GM21737 (cell line): ENCODE measurements around the gene SLC29A3.
"Not testable (repeated sequence)": the region's sequence is repeated elsewhere in the genome, so short reads cannot be mapped to it uniquely, and the experiment has no call there.

Experiments
- ATAC-seq: cut with Tn5 transposase; IDR thresholded peaks from one replicate; pipeline ENCODE4 v1.9.1; 2021; ENCODE audit warnings: mild to moderate bottlenecking, moderate library complexity; ENCODE audit not compliant: unreplicated experiment

Gene SLC29A3

DNA sequence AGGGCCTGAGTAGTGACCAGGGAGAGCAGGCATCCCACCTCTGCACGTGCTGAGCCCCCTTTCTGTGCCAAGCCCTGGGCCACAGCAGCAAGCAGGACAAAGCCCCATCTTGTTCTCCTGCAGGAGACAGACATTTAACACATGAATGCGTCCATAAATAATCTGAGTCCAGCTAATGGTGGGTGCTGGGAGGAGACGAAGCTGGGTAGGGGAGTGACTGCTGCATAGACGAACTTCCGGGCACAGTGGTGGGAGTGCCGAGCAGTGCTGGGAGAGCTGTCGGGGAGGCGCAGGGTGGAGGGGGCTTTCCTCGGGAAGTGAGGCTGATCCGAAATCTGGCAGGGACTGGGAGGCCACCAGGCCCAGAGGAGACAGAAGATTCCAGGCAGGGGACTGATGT, 35.2 kb upstream of the SLC29A3 start:
- no peak for ATAC-seq

DNA sequence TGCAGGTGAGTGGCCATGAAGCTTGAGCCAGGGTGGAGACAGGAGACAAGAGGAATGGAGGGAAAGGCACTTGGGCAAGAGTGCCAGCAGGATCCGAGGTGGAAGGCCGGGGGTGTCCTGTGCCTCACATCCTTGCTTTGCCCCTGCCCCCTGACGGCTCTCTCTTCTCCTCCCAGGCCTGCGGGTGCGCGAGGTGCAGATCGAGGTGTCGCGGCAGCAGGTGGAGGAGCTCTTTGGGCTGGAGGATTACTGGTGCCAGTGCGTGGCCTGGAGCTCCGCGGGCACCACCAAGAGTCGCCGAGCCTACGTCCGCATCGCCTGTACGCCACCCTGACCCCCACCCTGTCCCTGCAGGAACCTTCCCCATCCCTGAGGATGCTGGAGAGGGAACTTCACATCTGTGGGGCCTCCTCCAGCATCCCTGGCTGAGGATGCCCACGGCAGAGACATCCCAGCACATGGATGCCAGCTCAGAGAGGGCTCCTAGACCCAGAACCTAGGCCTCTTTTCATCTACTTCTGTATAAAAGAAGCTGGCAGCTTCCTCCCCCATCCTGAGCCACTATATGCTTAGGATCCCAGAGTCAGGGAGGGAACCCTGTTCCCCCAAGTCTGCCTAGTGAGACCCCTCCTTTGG, 34.4 kb upstream of the SLC29A3 start:
- no peak for ATAC-seq

DNA sequence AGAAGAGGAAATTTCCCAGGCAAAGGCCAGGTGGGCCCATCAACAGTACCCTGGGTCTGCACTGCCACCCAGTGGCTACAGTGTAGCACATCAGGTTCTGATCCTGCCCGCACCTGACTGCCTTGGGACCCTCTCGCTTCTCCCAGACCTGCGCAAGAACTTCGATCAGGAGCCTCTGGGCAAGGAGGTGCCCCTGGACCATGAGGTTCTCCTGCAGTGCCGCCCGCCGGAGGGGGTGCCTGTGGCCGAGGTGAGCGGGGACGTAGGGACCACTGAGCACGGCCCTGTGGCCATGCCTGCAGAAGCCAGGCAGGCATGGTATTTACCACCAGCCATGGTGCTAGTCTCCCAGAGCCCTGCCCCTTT, 33.9 kb upstream of the SLC29A3 start:
- ATAC-seq: no peak

DNA sequence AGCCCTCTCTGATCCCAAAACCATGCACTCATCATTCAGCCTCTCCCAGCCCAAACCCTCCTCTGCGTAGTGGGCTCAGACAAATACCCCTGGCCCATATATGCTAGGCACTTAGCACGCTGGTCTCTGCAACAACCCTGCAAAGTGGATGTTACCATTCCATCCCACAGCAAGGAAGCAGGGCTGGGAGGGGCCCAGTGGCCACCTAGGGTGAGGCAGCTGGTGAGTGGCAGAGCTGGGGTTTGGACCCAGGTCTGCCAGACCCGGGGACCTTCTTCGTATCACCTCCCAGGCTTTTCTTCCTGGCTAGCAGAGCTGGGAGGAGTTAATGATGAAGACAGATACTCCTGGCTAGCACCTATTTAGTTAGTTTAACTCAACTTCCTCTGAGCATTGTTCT, 33.1 kb upstream of the SLC29A3 start:
- ATAC-seq: no peak

DNA sequence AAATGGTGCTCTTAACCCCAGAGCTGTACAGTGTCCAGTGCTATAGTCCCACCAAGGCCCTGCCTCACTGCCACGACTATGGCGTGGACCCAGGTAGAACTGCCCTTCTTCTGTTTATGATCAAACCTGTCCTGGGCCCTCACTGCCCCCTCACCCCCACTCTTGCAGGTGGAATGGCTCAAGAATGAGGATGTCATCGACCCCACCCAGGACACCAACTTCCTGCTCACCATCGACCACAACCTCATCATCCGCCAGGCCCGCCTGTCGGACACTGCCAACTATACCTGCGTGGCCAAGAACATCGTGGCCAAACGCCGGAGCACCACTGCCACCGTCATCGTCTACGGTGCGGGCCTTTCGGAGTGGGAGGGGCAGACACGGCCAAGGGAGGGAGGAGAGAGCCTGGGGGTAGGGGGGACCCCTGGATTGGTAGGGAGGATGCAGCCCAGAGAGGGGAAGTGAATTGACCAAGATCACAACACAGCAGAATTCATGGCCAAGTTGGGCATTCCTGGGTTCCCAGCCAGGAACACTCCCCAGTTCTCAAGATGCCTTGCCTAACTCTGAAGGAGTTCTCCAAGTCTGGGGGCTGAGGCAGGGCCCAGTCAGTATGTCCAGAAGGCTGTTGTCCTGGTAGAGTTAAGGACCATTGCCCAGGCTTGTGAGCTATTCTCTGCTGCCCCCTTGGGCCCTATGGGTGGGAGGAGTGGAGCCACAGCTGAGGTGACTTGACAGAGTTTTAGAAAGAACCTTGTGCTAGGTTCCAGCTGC, 32.4 kb upstream of the SLC29A3 start:
- no peak for ATAC-seq

DNA sequence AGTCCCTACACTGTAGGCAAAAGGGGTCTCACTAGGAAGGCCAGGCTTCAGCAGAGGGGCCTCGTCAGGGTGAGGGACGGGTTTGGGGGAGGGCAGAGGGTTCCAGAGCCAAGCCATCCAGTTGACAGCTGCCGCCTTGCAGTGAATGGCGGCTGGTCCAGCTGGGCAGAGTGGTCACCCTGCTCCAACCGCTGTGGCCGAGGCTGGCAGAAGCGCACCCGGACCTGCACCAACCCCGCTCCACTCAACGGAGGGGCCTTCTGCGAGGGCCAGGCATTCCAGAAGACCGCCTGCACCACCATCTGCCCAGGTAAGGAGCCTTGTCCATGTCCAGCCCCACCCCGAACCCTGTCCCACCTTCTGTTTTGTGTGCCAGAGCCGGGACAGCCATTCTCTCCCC, 31.6 kb upstream of the SLC29A3 start:
- ATAC-seq: no peak

DNA sequence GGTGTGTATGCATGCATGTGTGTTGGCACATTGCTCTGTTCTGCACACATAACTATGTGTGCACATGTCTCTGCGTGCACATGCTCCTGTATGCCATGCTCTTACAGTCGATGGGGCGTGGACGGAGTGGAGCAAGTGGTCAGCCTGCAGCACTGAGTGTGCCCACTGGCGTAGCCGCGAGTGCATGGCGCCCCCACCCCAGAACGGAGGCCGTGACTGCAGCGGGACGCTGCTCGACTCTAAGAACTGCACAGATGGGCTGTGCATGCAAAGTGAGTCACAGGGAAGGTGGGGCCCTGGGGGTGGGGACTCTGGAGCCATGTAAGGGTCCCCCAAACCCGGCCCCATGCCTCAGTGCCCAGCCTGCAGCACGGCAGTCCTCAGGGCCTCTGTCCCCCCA, 30.6 kb upstream of the SLC29A3 start:
- ATAC-seq: no peak

DNA sequence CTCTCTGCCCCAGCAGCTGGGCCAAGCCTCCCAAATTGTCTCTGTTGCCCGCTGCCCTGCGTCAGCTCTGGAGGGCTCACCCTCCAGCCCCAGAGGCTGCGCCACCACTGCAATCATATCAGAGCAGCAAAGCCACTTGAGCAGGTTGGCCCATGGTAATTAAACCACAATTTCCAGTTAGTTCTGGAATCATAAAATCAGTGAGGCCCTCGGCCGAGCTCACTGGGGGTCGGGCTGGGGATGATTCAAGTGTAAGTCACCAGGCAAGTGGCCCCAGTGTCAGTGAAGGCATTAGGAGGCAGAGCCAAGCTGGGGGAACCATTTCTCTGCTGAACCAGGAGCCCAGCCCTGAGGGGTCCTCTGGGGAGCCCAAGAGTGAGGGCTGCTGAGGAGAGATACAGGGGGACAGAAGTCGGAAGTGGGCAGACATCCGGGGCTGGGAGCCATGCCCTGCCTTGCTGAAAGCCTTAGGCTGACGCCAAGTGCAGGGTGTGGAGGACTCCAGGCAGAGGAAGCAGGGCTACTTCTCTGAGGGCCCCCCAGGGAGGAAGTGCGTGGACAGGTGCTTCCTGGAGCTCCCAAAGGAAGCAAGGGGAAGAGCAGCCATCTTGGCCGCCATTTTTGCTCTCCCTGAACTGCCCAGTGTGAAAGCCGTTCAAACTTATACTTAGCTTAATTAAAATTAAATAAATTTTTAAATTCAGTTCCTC, 29.5 kb upstream of the SLC29A3 start:
- ATAC-seq: no peak

DNA sequence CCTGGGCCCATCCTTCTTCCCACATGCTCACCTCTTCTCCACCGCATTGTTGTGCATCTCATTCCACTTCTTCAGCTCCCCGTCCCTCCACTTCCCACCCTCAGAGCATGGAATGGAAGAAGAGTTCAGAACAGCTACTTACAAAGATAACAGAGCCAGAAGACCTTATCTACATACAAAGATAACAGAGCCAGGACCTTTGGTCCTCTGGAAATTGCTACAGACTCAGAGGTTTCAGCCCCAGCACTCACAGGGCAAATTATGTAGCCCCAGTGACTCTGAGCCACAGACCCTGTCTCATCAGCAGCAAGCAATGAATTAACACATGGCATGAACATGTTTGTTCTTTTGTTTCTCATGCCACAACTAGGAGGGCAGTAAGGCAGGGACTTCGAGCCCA, 28.7 kb upstream of the SLC29A3 start:
- ATAC-seq: no peak

DNA sequence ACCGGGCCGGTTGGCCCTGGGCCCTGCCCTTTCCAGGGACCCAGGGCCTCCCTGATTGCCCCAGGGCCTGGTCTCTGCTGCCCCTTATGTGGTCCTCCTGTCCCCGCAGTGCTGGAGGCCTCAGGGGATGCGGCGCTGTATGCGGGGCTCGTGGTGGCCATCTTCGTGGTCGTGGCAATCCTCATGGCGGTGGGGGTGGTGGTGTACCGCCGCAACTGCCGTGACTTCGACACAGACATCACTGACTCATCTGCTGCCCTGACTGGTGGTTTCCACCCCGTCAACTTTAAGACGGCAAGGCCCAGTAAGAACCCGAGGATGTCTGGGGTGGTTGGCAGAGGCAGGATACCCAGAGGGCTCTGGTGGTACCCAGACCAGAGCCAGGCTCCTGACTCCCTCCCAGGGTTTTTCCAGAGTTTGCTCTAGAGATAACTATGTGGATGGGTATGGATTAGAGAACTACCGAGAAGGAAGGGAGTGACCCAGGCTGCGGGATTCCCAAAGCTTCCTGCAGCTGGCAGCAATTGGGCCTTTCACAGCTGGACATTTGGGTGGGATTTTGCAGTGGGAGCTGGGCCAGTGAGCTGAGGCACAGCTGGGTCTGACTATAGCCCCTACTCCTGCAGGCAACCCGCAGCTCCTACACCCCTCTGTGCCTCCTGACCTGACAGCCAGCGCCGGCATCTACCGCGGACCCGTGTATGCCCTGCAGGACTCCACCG, 28.1 kb upstream of the SLC29A3 start:
- ATAC-seq: no peak

DNA sequence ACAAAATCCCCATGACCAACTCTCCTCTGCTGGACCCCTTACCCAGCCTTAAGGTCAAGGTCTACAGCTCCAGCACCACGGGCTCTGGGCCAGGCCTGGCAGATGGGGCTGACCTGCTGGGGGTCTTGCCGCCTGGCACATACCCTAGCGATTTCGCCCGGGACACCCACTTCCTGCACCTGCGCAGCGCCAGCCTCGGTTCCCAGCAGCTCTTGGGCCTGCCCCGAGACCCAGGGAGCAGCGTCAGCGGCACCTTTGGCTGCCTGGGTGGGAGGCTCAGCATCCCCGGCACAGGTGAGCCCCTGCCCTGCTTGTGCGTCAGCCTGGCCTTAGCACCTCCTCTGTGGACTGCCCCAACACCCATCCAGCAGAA, 27.5 kb upstream of the SLC29A3 start:
- no peak for ATAC-seq

DNA sequence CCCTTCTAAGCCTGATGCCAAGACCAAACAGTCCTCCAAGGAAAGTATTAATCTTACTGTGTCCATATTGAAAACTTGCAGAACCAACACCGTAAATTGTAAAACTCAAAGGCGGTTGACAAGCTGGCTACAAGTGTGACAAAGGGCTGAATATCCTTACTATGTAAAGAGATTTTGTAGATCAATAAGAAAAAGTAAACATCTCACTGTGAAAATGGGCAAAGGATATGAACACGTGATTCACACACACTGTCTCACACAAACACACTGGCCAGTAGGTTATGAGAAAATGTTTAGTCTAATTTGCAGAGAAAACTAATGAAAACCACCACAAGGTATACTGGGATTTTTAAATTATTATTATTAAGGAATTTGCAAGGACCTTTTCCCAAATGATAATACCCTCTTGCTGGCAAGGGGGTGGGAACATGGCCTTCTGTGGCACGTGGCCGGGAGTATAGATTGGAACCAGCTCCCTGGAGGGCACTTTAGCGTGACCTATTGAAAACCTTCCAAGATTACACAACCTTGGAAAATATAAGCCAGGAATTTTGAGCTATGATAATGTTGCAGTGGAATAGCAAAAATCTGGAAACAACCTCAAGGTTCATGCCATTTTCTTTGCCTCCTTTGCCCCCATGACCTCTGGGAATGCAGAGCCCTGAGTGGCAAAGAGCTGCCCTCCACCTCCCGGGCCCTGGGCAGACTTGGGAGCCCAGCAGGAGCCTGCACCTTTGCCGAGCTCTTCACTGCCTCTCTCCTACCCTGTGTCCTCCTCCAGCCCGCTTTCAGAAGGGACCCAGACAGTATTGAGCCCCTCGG, 26.2 kb upstream of the SLC29A3 start:
- ATAC-seq: no peak

DNA sequence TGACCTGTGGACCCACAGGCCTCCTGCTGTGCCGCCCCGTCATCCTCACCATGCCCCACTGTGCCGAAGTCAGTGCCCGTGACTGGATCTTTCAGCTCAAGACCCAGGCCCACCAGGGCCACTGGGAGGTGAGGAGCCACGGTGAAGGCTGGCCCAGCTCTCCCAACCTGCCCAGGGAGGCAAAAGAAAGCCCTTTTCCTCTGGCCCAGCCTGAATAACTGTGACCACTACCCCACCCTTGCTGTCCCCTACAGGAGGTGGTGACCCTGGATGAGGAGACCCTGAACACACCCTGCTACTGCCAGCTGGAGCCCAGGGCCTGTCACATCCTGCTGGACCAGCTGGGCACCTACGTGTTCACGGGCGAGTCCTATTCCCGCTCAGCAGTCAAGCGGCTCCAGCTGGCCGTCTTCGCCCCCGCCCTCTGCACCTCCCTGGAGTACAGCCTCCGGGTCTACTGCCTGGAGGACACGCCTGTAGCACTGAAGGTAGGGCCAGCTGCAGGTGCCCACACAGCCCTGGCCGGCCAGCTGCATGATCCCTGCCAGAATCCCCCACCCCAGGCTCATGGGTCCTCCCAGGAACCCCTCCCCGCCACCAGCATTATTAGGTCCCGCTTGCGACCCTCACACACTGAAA, 25.5 kb upstream of the SLC29A3 start:
- ATAC-seq: no peak

DNA sequence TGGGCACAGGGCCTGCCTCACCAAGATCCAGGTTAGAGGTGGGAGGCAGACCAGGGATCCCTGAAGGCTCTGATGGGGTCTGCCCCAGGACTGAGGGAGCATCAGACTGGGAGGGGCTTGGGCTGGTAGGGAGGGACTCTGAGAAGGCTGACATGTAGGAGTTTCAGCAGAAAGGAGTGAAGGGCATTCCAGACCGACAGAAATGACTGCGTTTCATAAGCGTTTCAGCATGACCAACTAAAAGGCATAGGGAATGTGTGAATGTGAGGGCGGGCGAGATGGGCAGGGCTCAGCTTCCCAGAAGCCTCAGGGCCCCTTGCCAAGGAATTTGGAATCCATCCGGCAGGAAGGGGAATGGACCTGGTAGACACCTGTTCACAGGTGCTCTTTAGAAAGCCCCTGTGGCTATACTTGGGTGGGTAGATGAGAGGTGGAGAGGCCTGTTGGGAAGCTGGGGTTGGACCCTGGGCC, 24.9 kb upstream of the SLC29A3 start:
- no peak for ATAC-seq

DNA sequence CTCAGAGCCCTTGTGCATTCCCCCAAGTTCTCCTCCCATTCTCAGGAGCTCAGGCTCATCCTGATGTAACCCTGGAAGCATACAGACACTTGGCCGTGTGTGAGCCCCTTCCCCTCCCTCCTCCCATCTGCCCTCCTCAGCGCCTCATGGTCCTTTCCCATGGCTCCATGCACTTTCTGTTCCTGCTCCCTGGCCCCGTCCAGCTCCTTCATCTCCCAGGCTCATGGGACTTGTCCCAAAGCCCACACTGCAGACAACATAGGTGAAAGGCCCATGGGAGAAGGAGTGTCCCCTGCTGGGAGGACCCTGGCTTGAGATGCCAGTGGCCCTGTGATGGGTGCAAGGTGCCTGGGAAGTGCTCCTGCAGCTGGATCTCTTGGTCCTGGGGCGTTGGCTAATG, 24.2 kb upstream of the SLC29A3 start:
- ATAC-seq: no peak

DNA sequence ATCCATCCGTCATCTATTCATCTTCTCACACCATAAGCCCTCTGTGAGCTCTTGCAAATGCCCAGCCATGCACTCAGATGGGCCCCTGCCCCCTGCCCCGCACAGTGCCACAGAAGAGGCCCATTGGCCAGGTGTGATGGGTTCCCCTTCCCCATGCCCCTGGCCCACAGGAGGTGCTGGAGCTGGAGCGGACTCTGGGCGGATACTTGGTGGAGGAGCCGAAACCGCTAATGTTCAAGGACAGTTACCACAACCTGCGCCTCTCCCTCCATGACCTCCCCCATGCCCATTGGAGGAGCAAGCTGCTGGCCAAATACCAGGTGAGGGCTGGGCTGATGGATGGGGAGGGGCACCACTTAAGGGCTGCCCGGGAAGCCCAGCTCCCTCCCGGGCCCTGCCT, 23.4 kb upstream of the SLC29A3 start:
- no peak for ATAC-seq

DNA sequence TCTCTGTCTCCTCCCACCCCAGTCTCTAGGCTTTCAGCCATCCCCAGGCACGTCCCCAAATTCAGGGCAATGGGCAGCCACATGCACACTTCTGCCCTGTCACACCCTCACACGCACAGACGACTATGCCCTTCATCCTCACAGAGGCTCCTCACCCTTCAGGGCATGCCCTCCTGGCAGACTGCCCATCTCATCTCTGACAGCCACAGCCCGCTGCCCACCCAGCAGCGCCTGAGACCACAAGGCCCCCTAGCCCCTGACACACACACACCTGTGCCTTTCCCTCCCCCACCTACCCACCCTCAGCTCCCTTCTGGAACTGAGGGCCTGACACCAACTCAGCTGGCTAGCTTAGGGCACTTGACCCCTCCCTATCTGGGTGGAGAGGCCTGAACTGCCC, 23.0 kb upstream of the SLC29A3 start:
- no peak for ATAC-seq

DNA sequence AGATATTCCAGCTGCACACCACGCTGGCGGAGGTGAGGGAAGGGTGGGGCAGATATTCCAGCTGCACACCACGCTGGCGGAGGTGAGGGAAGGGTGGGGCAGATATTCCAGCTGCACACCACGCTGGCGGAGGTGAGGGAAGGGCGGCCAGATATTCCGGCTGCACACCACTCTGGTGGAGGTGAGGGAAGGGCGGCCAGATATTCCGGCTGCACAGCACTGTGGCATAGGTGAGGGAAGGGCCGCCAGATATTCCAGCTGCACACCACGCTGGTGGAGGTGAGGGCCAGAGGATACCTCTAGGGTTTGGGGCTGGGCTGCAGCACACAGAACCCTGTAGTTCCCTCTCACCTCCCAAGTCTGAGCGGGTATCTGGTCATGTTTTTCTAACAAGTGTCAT, 22.2 kb upstream of the SLC29A3 start:
- ATAC-seq: not testable (repeated sequence)

DNA sequence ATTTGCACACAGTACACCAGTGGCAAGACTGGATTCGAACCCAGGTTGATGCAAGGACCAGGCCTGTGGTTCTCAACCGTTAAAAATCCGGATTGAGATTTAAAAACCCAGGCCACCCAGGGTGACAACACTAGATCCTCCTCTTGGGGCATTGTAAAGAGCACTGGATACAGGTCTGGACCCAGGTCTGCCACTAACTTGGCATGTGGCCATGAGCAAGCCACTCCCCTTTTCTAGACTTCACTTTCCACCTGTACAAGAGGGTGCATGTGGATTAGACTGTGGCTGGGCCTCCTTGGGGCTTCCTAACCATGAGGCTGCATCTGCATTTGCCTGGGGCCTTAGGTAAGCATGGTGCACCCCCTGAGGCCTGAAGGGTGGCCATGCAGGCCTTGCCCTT, 21.7 kb upstream of the SLC29A3 start:
- ATAC-seq: no peak

DNA sequence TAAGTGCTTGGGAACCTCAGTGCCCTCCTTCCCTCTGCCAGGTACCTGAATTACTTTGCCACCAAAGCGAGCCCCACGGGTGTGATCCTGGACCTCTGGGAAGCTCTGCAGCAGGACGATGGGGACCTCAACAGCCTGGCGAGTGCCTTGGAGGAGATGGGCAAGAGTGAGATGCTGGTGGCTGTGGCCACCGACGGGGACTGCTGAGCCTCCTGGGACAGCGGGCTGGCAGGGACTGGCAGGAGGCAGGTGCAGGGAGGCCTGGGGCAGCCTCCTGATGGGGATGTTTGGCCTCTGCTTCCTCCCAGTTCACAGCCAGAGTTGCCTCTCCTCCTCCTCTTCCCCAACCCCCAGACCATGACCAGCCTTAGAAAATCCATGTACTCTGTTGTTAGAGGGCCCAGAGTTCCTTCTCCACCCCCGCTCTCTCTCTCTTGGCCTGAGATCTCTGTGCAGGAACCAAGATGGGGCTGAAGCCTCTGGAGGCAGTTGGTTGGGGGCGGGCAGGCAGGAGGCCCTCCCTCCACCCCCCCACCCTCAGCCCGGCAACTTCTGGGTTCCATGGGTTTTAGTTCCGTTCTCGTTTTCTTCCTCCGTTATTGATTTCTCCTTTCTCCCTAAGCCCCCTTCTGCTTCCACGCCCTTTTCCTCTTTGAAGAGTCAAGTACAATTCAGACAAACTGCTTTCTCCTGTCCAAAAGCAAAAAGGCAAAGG, 19.8 kb upstream of the SLC29A3 start:
- no peak for ATAC-seq
